Measurements from ENCODE around the gene RBPMS2. TPM values are rescaled to one million over a fixed set of nuclear protein-coding genes. Genes with fewer than 3 reads are reported as not detected.

Gene RBPMS2
- total RNA-seq, 2 experiments from 2014 or later: not detected

DNA sequence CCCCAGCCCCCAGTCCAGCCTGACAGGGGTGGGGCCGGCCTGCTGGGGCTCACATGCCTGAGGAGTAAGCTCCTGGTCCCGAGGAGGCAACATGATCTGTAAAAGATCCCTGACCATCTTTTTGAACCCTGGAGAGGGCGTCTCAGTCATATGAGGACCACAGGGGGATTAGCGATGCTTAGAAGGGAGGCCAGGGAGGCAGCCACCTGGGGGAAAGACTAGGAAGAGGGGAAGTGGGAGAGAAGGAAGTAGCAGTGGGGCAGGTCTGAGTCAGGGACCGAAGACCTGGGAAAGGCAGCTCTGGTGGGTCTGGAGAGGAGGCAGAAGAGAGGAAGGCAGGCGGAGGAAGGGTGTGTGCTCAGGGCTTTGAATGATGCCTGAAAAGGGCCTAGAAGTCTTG is 31.1 kb upstream of the RBPMS2 start:
- Histone ChIP-seq H3K4me3 (ENCODE audit: low read length) (no peak overlapping the region), H3K4me1 (ENCODE audit: insufficient read depth, low read length) (peaks cover 11% of the 10 kb centered on the region), H3K27ac (ENCODE audit: low read depth in 1 of 2, low read length in 2 of 2) (no peak overlapping the region), H3K36me3 (ENCODE audit: insufficient read depth, low read length) (no peaks in the 10 kb centered on the region), H3K27me3 (ENCODE audit: control insufficient read depth in 1 of 2, insufficient read depth in 2 of 2, low read length in 2 of 2) (peaks cover 0 to 5% of the 10 kb centered on the region in 2 experiments), H3K9me3 (ENCODE audit: control insufficient read depth in 1 of 2, insufficient read depth in 1 of 2, low read length in 2 of 2) (no peaks in the 10 kb centered on the region)
- H3K9me3 Mint-ChIP-seq: no peaks in the 10 kb centered on the region
- no peaks in the 10 kb centered on the region for H3K4me1 Mint-ChIP-seq (ENCODE audit: low read depth)
- DNase-seq (no peak), ATAC-seq (ENCODE audit: poor library complexity) (no peak)
- CTCF ChIA-PET: no interaction called here
- no peaks in the 10 kb centered on the region for H3K36me3 Mint-ChIP-seq (ENCODE audit: low read depth)
- H3K4me3 Mint-ChIP-seq: no peak overlapping the region
- POLR2A ChIA-PET: no interaction called here
- intact Hi-C loops (cut with DNase I, micrococcal nuclease): no loop called here
- H3K27me3 Mint-ChIP-seq: no peaks in the 10 kb centered on the region
- H3K27ac Mint-ChIP-seq: no peak overlapping the region
- TF ChIP-seq, protein P1, sequence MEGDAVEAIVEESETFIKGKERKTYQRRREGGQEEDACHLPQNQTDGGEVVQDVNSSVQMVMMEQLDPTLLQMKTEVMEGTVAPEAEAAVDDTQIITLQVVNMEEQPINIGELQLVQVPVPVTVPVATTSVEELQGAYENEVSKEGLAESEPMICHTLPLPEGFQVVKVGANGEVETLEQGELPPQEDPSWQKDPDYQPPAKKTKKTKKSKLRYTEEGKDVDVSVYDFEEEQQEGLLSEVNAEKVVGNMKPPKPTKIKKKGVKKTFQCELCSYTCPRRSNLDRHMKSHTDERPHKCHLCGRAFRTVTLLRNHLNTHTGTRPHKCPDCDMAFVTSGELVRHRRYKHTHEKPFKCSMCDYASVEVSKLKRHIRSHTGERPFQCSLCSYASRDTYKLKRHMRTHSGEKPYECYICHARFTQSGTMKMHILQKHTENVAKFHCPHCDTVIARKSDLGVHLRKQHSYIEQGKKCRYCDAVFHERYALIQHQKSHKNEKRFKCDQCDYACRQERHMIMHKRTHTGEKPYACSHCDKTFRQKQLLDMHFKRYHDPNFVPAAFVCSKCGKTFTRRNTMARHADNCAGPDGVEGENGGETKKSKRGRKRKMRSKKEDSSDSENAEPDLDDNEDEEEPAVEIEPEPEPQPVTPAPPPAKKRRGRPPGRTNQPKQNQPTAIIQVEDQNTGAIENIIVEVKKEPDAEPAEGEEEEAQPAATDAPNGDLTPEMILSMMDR (IDR thresholded peaks at IDR 0.05): no peak

DNA sequence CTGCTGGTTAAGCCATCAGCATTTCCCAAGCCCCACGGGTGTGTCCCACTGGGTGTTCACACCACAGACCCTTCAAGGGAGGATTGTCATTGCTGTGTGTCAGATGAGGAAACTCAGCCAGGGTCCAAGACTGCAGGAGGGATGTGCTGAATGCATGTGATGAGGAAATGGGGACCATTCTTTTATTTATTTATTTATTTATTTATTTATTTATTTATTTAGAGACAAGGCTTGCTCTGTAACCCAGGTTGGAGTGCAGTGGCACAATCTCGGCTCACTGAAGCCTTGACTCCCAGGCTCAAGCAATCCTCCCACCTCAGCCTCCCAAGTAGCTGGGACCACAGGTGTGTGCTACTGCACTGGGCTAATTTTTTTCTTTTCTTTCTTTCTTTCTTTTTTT is 29.2 kb upstream of the RBPMS2 start:
- POLR2A ChIA-PET: no interaction called here
- intact Hi-C loops (cut with DNase I, micrococcal nuclease): no loop called here
- H3K9me3 Mint-ChIP-seq: no peaks in the 10 kb centered on the region
- no peak overlapping the region for H3K4me3 Mint-ChIP-seq
- Histone ChIP-seq H3K4me3 (ENCODE audit: low read length) (no peak overlapping the region), H3K36me3 (ENCODE audit: insufficient read depth, low read length) (no peaks in the 10 kb centered on the region), H3K9me3 (ENCODE audit: control insufficient read depth in 1 of 2, insufficient read depth in 1 of 2, low read length in 2 of 2) (no peaks in the 10 kb centered on the region), H3K27ac (ENCODE audit: low read depth in 1 of 2, low read length in 2 of 2) (no peak overlapping the region), H3K4me1 (ENCODE audit: insufficient read depth, low read length) (peaks cover 6% of the 10 kb centered on the region), H3K27me3 (ENCODE audit: control insufficient read depth in 1 of 2, insufficient read depth in 2 of 2, low read length in 2 of 2) (peaks cover 0 to 5% of the 10 kb centered on the region in 2 experiments)
- no peaks in the 10 kb centered on the region for H3K27me3 Mint-ChIP-seq
- H3K27ac Mint-ChIP-seq: no peak overlapping the region
- TF ChIP-seq, protein P1 (IDR thresholded peaks at IDR 0.05): no peak
- ATAC-seq (ENCODE audit: poor library complexity): no peak
- CTCF ChIA-PET: no interaction called here
- no peaks in the 10 kb centered on the region for H3K36me3 Mint-ChIP-seq (ENCODE audit: low read depth)
- no peak for DNase-seq
- H3K4me1 Mint-ChIP-seq (ENCODE audit: low read depth): no peaks in the 10 kb centered on the region

DNA sequence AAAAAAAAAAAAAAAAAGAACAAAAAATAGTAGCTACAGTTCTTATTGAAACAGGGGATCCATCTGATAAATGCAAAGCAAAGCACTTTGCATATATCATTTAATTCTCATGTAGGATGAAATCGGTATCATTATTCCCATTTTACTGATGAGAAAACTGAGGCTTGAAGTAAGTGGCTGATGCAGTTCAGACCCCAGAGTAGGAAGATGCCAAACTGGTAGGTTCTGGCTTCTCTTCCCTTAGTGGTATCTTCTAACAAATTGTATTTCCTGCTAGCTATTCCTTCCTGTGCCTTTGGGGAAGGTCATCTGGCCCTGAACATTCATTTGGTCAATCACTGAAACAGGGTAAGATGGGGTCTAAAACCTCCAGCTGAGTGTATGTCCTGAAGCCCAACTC is 28.1 kb upstream of the RBPMS2 start:
- H3K4me1 Mint-ChIP-seq (ENCODE audit: low read depth): no peaks in the 10 kb centered on the region
- H3K27ac Mint-ChIP-seq: no peak overlapping the region
- H3K9me3 Mint-ChIP-seq: no peaks in the 10 kb centered on the region
- H3K27me3 Mint-ChIP-seq: no peaks in the 10 kb centered on the region
- POLR2A ChIA-PET: no interaction called here
- no peaks in the 10 kb centered on the region for H3K9me3 ChIP-seq (ENCODE audit: control insufficient read depth in 1 of 2, insufficient read depth in 1 of 2, low read length in 2 of 2)
- no peaks in the 10 kb centered on the region for H3K36me3 ChIP-seq (ENCODE audit: insufficient read depth, low read length)
- no peak for DNase-seq
- peaks cover 5% of the 10 kb centered on the region for H3K4me1 ChIP-seq (ENCODE audit: insufficient read depth, low read length)
- no peaks in the 10 kb centered on the region for H3K36me3 Mint-ChIP-seq (ENCODE audit: low read depth)
- TF ChIP-seq, protein P1 (IDR thresholded peaks at IDR 0.05): no peak
- no peak overlapping the region for H3K4me3 Mint-ChIP-seq
- no peak overlapping the region for H3K27ac ChIP-seq (ENCODE audit: low read depth in 1 of 2, low read length in 2 of 2)
- intact Hi-C loops (cut with DNase I, micrococcal nuclease): no loop called here
- no peak for ATAC-seq (ENCODE audit: poor library complexity)
- no peak overlapping the region for H3K4me3 ChIP-seq (ENCODE audit: low read length)
- H3K27me3 ChIP-seq (ENCODE audit: control insufficient read depth in 1 of 2, insufficient read depth in 2 of 2, low read length in 2 of 2): peaks cover 0 to 2% of the 10 kb centered on the region in 2 experiments
- CTCF ChIA-PET: no interaction called here
